Ovary (tissue), 9 donors: Measurements from ENCODE around the gene EVL. TPM values are rescaled to one million over a fixed set of nuclear protein-coding genes. Genes with fewer than 3 reads are reported as not detected.

Experiments used
- DNase-seq, 5 donors: peaks; one replicate each; pipeline ENCODE4 v3.0.0-alpha.2; 2019 to 2020
- H3K27ac ChIP-seq, 2 donors: fragments of 200-600 bp; one replicate each; pipeline versions ENCODE4 v1.5.1 to v1.8.0; 2019 to 2022
- H3K27me3 ChIP-seq: fragments of 200-600 bp; one replicate; pipeline ENCODE4 v1.8.0; 2022
- H3K36me3 ChIP-seq: fragments of 200-600 bp; sonication (generic); one replicate; pipeline ENCODE4 v1.5.1; 2019
- H3K4me1 ChIP-seq: one replicate; pipeline ENCODE4 v1.8.1; 2013; ENCODE audit warnings: mild to moderate bottlenecking, moderate library complexity; ENCODE audit not compliant: insufficient read depth
- H3K4me3 ChIP-seq: fragments of 200-600 bp; sonication (generic); one replicate; pipeline ENCODE4 v1.5.1; 2017
- H3K9me3 ChIP-seq, 2 donors: fragments of 200-600 bp in 1 of 2; sonication (generic) in 1 of 2; one replicate each; pipeline versions ENCODE4 v1.5.1 to v1.8.1; 2013 to 2019; ENCODE audit warnings: mild to moderate bottlenecking in 1 of 2, moderate library complexity in 1 of 2
- EP300 ChIP-seq: sonication (generic); formaldehyde crosslinking; IDR thresholded peaks from one replicate; pipeline ENCODE4 v1.6.1; 2017; ENCODE audit warnings: antibody characterized with exemption
- POLR2A ChIP-seq: fragments of 450-650 bp; IDR thresholded peaks from one replicate; pipeline ENCODE4 v1.6.1; 2017; ENCODE audit warnings: antibody characterized with exemption, mild to moderate bottlenecking, moderate library complexity
- WGBS, 3 donors: extraction: QIAGEN DNeasy Blood & Tissue Kit in 1 of 3; methylation state at CpG; one replicate each; pipeline versions ENCODE4 v1.1.5 to v1.1.7; 2013 to 2017; 5-methylcytosine and 5-hydroxymethylcytosine counted together
- intact Hi-C, 4 donors: fragments of 100-400 bp; cut with DNase I; formaldehyde crosslinking; loops; one replicate each; pipeline versions ENCODE4 v1.11.0 to v1.15.1; 2022 to 2023
- polyA plus RNA-seq, 2 donors: library from polyadenylated mRNA; stranded (reverse); fragments of 200-250 nt in 1 of 2; fragments of 350-450 nt in 1 of 2; fragmentation: Illumina TruSeq in 1 of 2; extraction: RNeasy Lipid Tissue Mini Kit (QIAGEN cat#74804) in 1 of 2; gene quantifications; one replicate each; pipeline ENCODE4 v1.2.3, GENCODE V29; 2013 to 2014
- total RNA-seq, 7 donors: library from RNA; depleted of rRNA in 2 of 7; stranded (reverse); fragments of >200 nt in 2 of 7; fragmentation: NEBNext Ultra II Directional in 3 of 7; extraction: Animal tissue kit (Norgen Biotek cat#: 25700) in 3 of 7; gene quantifications; one replicate each; pipeline versions ENCODE4 v1.1.0 to v1.2.4, GENCODE V29; 2016 to 2023
- TF ChIP-seq, protein P1 (sequence below), 3 donors: fragments of 450-650 bp in 2 of 3; fragments of 200-600 bp in 1 of 3; IDR thresholded peaks; one replicate each; pipeline versions ENCODE4 v1.5.1 to v1.8.0; 2016 to 2022; ENCODE audit warnings: antibody characterized with exemption in 3 of 3, mild to moderate bottlenecking in 1 of 3
- donor health status: DM: no; HTN: no; CAD: no; lungs with moderate emphysema.
- donor health status: DM: no; HTN: no; CAD: no.
- donor health status: Bipolar disorder and iron deficiency.
- donor health status: DM: yes; HTN: yes; CAD: no.
- donor health status: DM: no; HTN: no; CAD: no.
- donor health status: DM: yes; HTN: yes; CAD: no.

Gene EVL
- total and polyA plus RNA-seq, 9 donors: 41.0 to 105 (median 66.1) TPM

DNA sequence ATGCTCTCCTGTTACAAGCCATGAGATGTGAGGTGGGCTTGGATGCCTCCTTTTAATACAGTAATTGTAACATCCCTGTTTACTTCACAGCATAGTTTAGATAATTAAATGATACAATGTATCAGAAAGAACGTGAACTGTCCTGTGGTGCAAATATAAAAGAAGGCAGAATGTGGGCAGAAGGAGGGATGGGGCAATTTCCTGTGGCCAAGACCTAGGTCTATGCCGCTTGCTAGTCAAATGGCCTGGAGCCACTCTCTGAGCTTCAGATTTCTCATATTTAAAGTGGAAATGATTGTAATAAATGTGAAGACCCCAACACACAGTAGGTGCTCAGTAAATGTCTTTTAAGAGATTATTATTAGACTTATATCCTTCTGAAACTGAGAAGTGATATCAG, 24.0 kb upstream of the EVL start:
- TF ChIP-seq EP300: no peak
- TF ChIP-seq, protein P1, sequence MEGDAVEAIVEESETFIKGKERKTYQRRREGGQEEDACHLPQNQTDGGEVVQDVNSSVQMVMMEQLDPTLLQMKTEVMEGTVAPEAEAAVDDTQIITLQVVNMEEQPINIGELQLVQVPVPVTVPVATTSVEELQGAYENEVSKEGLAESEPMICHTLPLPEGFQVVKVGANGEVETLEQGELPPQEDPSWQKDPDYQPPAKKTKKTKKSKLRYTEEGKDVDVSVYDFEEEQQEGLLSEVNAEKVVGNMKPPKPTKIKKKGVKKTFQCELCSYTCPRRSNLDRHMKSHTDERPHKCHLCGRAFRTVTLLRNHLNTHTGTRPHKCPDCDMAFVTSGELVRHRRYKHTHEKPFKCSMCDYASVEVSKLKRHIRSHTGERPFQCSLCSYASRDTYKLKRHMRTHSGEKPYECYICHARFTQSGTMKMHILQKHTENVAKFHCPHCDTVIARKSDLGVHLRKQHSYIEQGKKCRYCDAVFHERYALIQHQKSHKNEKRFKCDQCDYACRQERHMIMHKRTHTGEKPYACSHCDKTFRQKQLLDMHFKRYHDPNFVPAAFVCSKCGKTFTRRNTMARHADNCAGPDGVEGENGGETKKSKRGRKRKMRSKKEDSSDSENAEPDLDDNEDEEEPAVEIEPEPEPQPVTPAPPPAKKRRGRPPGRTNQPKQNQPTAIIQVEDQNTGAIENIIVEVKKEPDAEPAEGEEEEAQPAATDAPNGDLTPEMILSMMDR (IDR thresholded peaks at IDR 0.05): no peak
- TF ChIP-seq POLR2A: no peak
- H3K4me1 ChIP-seq: peaks cover 2% of the 10 kb centered on the region
- DNase-seq: no peak
- H3K36me3 ChIP-seq: no peaks in the 10 kb centered on the region
- 79 to 88% (median 85%) methylated on average over 2 of the region's 2 CpGs for WGBS, 3 donors
- intact Hi-C loops: no loop called here
- no peak overlapping the region for H3K27ac ChIP-seq
- H3K4me3 ChIP-seq: no peak overlapping the region
- H3K9me3 ChIP-seq: no peaks in the 10 kb centered on the region
- H3K27me3 ChIP-seq: no peaks in the 10 kb centered on the region

DNA sequence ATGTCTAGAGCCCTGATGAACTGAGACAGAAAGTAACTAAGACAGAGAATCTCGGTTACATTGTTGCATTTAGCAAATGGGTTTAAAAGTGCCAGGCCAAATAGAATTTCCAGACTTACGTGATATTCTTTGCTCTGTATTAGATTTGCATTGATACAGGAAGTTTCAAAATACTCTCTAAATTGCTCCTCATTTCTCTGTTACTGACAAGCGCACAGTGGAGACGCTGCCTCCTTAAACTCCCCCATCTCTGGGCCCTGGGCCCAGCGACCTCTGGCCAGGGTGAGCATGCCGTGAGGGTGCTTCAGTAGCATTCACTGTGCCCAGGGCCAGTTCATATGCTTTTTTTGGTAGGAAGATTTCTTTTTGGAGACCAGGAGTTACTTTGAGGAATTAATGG, 22.9 kb upstream of the EVL start:
- Histone ChIP-seq H3K36me3 (no peaks in the 10 kb centered on the region), H3K9me3 (no peaks in the 10 kb centered on the region), H3K4me3 (no peak overlapping the region), H3K4me1 (peaks cover 2% of the 10 kb centered on the region), H3K27ac (no peak overlapping the region), H3K27me3 (no peaks in the 10 kb centered on the region)
- intact Hi-C loops: no loop called here
- TF ChIP-seq POLR2A: no peak
- TF ChIP-seq, protein P1 (IDR thresholded peaks at IDR 0.05): no peak
- TF ChIP-seq EP300: no peak
- DNase-seq: no peak
- 32 to 39% (median 36%) methylated on average over 6 of the region's 6 CpGs for WGBS, 3 donors

DNA sequence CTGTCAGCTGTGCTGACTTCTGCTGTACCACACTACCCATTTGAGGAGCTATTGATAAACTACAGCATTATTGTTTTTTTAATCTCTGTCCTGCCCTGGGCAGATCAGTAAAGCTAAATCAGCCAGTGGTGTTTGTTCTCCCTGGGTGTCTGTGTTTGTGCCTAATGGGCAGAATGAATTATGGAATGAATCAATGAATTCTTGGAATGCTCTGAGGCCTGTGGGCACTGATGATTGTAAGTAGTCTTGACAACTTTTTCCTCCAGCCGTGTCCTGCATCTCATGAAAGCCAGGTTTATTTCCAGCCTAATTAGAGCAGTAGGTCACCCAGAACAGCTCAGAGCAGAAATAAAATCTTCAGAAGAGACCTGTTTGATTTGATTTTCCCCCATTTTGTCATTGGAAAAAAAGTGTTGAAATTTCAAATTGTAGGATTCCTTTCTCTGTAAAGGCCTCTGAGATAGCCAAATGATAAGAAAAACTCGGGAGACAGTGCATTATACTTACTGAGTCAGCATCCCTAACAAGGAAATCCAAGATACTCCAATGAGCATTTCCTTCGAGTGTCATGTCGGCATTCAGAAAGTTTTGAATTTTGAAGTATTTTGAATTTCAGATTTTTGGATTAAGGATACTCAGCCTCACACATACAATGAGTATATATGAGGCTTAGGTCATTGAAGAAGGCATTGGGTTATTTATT, 19.4 kb upstream of the EVL start:
- peaks cover 2% of the 10 kb centered on the region for H3K4me1 ChIP-seq
- TF ChIP-seq POLR2A (no peak), EP300 (no peak)
- TF ChIP-seq, protein P1 (IDR thresholded peaks at IDR 0.05): no peak
- DNase-seq: no peak
- no peak overlapping the region for H3K27ac ChIP-seq
- no peaks in the 10 kb centered on the region for H3K9me3 ChIP-seq
- no peaks in the 10 kb centered on the region for H3K36me3 ChIP-seq
- H3K4me3 ChIP-seq: no peak overlapping the region
- intact Hi-C loops: no loop called here
- no peaks in the 10 kb centered on the region for H3K27me3 ChIP-seq
- 64 to 70% (median 67%) methylated on average over 4 of the region's 4 CpGs for WGBS, 3 donors

DNA sequence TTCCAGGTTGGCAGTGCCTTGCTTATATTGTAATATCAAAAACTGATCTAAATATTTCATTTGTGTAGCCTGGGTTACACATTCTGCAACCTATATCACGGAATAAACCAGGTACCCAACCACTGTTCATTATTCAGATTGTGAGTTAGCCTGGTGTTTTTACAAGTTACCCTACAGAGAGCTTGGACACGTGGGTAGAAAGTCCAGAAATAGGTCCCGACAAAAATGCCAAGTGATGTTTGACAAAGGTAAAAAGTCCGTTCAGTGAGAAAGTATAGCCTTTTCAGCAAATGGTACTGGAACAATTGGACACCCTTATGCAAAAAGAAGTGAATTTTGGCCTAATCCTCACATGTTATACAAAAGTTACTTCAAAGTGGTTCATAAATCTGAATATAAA, 17.6 kb upstream of the EVL start:
- intact Hi-C loops: no loop called here
- no peak for DNase-seq
- Histone ChIP-seq H3K36me3 (no peaks in the 10 kb centered on the region), H3K4me1 (no peaks in the 10 kb centered on the region), H3K9me3 (no peaks in the 10 kb centered on the region), H3K27me3 (no peaks in the 10 kb centered on the region), H3K4me3 (no peak overlapping the region), H3K27ac (no peak overlapping the region)
- 94 to 96% (median 95%) methylated on average over 4 of the region's 4 CpGs for WGBS, 3 donors
- TF ChIP-seq POLR2A (no peak), EP300 (no peak)
- TF ChIP-seq, protein P1 (IDR thresholded peaks at IDR 0.05): no peak
